Activated CD8-positive, alpha-beta T cell treated with anti-CD3 and anti-CD28 coated beads for 36 hours (primary cell): Measurements from ENCODE around the gene SYT7. TPM values are rescaled to one million over a fixed set of nuclear protein-coding genes. Genes with fewer than 3 reads are reported as not detected.

ENCODE experiments used
- ATAC-seq: fragments of 200-7000 bp; cut with Tn5 transposase; one replicate; pipeline ENCODE4 v1.10.0; 2021; ENCODE audit warnings: mild to moderate bottlenecking, moderate library complexity
- CTCF ChIA-PET: fragments of 350-600 bp; sonication (Branson Sonifier 250); formaldehyde crosslinking; loops from one replicate; lab custom pipeline; 2021; ENCODE audit warnings: antibody characterized with exemption; lab: Charles Lee
- POLR2A ChIA-PET: fragments of 350-600 bp; sonication (Branson Sonifier 250); formaldehyde crosslinking; loops from one replicate; lab custom pipeline; 2021; ENCODE audit warnings: antibody characterized with exemption; lab: Charles Lee
- DNase-seq: peaks from one replicate; pipeline ENCODE4 v3.0.0-alpha.2; 2020
- H3K27ac Mint-ChIP-seq: one replicate; pipeline ENCODE4 v1.8.0; 2021; ENCODE audit warnings: mild to moderate bottlenecking, mixed read lengths
- H3K27me3 Mint-ChIP-seq: one replicate; pipeline ENCODE4 v1.8.0; 2021; ENCODE audit warnings: mixed read lengths
- H3K36me3 Mint-ChIP-seq: one replicate; pipeline ENCODE4 v1.8.0; 2021; ENCODE audit warnings: low read depth, mixed read lengths
- H3K4me1 Mint-ChIP-seq: one replicate; pipeline ENCODE4 v1.8.0; 2021; ENCODE audit warnings: low read depth, mixed read lengths
- H3K4me3 Mint-ChIP-seq: one replicate; pipeline ENCODE4 v1.8.0; 2021; ENCODE audit warnings: mild to moderate bottlenecking, moderate library complexity, mixed read lengths
- H3K9me3 Mint-ChIP-seq: one replicate; pipeline ENCODE4 v1.8.0; 2021; ENCODE audit warnings: mixed read lengths
- intact Hi-C: fragments of 100-400 bp; cut with micrococcal nuclease; formaldehyde crosslinking; loops from one replicate; pipeline ENCODE4 v1.10.0; 2022
- total RNA-seq, 2 experiments: library from RNA; stranded (reverse); gene quantifications; one replicate each; pipeline ENCODE4 v1.2.3, GENCODE V29; 2021
- TF ChIP-seq, protein P1 (sequence below): fragments of 200-600 bp; IDR thresholded peaks from one replicate; pipeline ENCODE4 v1.8.0; 2022; ENCODE audit warnings: antibody characterized with exemption, mild to moderate bottlenecking

Gene SYT7
- total RNA-seq, 2 experiments from 2014 or later, result not detected

DNA sequence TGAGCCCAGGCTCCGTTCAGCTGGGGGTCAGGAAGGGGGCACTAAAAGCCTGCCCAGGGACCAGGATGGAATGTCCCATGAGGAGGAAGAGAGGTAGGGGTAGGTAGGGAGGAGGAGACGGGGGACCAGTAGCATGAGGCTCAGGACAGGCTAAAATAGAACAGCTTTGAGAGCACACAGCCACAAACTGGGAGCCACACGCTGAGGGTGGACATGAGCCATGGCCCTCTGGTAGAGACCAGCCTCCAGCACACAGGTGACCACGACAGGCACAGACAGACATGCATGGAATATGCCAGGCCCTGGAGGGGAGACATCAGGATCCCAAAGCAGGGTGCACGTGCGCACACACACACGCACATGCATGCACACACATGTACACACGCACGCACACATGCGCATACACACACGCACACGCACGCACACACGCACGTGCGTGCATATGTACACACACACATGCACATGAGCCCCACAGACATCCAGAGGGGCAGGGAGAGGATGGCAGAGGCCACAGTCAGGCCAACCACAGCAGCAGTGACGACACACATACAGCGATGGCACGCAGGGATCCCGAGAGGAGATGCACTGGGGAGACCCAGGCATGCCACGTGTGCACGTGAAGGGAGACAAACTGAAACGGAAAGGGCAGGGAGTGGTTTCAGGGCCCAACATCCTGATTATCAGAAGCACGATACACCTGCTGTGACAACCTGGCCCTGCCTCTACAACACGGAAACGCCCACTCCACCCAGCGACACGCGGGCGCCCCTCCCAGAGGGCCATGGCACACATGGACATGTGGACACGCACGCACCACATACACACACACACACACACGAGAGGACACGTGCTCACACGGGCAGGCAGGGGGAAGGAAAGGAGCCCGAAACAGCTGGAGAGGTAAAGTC lies 46.6 kb downstream of the SYT7 start:
- intact Hi-C loops, result loop anchor here (10.0 kb wide), 1 partner anchor 101 kb away; no protein-coding TSS in a partner anchor
- CTCF ChIA-PET, result interaction anchor here (1.4 to 2.7 kb wide), 3 partner anchors 17 to 105 kb away, joined by 4 to 11 read pairs (median 11); no protein-coding TSS in a partner anchor

DNA sequence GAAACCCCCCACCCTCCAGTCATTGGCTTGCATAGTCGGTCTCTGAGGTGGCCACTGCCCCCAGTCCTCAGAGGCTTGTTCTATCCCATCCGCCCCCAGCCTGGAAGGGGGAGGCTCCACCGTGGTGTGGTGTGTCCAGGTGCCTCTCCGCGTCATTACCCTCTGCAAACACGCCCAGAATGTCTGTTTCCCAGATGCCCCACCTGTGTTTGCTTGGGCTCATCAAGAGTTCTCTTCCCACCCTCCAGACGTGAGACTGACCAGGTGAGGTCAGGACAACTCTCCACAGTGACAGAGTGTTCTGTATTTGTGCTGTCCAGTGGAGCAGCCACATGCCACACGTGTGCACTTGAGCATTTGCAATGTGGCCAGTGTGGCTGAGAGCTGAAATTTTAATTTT lies 47.5 kb downstream of the SYT7 start:
- Mint-ChIP-seq H3K4me3 (no peak overlapping the region), H3K27ac (no peak overlapping the region), H3K27me3 (peaks cover 12% of the 10 kb centered on the region), H3K36me3 (no peaks in the 10 kb centered on the region), H3K4me1 (no peaks in the 10 kb centered on the region), H3K9me3 (no peaks in the 10 kb centered on the region)
- TF ChIP-seq, protein P1, sequence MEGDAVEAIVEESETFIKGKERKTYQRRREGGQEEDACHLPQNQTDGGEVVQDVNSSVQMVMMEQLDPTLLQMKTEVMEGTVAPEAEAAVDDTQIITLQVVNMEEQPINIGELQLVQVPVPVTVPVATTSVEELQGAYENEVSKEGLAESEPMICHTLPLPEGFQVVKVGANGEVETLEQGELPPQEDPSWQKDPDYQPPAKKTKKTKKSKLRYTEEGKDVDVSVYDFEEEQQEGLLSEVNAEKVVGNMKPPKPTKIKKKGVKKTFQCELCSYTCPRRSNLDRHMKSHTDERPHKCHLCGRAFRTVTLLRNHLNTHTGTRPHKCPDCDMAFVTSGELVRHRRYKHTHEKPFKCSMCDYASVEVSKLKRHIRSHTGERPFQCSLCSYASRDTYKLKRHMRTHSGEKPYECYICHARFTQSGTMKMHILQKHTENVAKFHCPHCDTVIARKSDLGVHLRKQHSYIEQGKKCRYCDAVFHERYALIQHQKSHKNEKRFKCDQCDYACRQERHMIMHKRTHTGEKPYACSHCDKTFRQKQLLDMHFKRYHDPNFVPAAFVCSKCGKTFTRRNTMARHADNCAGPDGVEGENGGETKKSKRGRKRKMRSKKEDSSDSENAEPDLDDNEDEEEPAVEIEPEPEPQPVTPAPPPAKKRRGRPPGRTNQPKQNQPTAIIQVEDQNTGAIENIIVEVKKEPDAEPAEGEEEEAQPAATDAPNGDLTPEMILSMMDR, result no peak
- ATAC-seq (no peak), DNase-seq (no peak)
- ChIA-PET CTCF (interaction anchor here (1.0 to 2.7 kb wide), 5 partner anchors 11 to 105 kb away, joined by 4 to 11 read pairs (median 5); no protein-coding TSS in a partner anchor), POLR2A (no interaction called here)
- intact Hi-C loops, result loop anchor here (10.0 kb wide), 1 partner anchor 101 kb away; no protein-coding TSS in a partner anchor

More for the DNA sequence above, 46.6 kb downstream of the SYT7 start:
- no peak overlapping the region for H3K27ac Mint-ChIP-seq
- TF ChIP-seq, protein P1, result no peak
- H3K4me1 Mint-ChIP-seq, result no peaks in the 10 kb centered on the region
- no peak overlapping the region for H3K4me3 Mint-ChIP-seq
- H3K9me3 Mint-ChIP-seq, result no peaks in the 10 kb centered on the region
- ATAC-seq, result no peak
- no peaks in the 10 kb centered on the region for H3K36me3 Mint-ChIP-seq
- peaks cover 10% of the 10 kb centered on the region for H3K27me3 Mint-ChIP-seq
- POLR2A ChIA-PET, result no interaction called here
- no peak for DNase-seq

DNA sequence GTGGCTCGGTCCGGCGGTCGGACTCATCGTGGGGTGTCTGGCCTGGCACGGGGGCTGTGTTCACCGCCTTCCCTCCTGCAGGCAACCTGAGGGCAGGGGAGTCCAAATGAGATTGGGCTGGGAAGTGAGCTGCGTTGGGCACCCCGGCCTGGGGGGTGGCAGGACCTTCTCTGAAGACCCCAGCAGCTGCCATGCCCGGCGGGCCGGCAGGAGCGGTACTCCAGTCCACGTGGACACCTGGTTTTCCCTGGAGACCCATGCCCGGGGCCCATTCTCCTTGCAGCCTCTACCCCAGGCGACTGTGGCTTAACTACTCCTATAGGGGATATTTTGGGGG lies 47.9 kb downstream of the SYT7 start:
- TF ChIP-seq, protein P1, result no peak
- intact Hi-C loops, result loop anchor here (10.0 kb wide), 1 partner anchor 102 kb away; no protein-coding TSS in a partner anchor
- ChIA-PET POLR2A (no interaction called here), CTCF (interaction anchor here (1.0 to 8.5 kb wide), 10 partner anchors 11 to 142 kb away, joined by 3 to 87 read pairs (median 6); no protein-coding TSS in a partner anchor)
- peaks cover 10% of the 10 kb centered on the region for H3K27me3 Mint-ChIP-seq
- DNase-seq, result no peak
- H3K9me3 Mint-ChIP-seq, result no peaks in the 10 kb centered on the region
- no peak overlapping the region for H3K27ac Mint-ChIP-seq
- no peak overlapping the region for H3K4me3 Mint-ChIP-seq
- H3K36me3 Mint-ChIP-seq, result no peaks in the 10 kb centered on the region
- ATAC-seq, result no peak
- H3K4me1 Mint-ChIP-seq, result no peaks in the 10 kb centered on the region

DNA sequence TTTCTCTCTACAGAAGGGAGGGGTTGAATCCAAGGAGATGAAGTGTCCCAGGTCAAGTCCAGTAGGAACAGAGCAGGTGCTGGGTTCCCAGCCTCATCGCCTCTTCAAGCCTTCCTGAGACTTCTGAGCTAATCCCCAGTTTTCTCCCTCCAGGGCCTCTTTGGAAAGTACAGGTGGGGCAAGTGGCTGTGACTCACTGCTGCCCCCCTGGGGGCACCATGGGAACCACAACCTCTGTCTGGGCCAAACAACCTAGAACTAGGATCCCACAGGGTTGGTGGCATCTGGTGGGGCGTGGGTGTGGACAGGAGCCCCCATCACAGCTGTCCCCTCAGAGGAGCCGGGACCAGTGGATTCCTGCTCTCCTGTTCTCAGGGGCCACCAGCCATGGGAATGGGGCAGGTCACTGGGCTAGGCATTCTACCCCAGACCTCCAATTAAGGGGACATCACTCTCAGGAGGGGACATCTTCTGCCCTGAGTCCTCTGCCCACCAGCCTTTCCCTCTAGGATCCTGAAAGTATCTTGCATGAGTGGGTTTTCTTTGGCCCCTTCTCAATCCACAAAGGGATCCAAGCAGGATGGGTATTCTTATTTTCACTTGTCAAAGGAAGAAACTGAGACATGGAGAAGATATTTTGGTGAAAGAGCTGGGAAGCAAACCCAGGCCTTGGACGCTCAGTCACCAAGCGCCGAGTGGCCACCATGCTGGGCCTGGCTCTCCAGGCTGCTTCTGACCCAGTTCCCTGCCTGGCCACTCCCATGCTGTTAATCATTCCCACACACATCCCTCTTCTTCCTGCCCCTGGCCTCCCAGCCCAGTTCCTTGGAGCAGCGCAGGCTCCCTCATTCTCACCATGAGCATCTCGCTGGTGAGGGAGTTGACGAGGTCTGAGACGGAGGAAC lies 48.5 kb downstream of the SYT7 start:
- no peaks in the 10 kb centered on the region for H3K4me1 Mint-ChIP-seq
- H3K9me3 Mint-ChIP-seq, result no peaks in the 10 kb centered on the region
- no peak overlapping the region for H3K4me3 Mint-ChIP-seq
- ATAC-seq (peak; percentile 94), DNase-seq (peak; percentile 62)
- ChIA-PET CTCF (interaction anchor here (0.6 to 8.5 kb wide), 30 partner anchors 9 to 202 kb away, joined by 3 to 87 read pairs (median 4); no protein-coding TSS in a partner anchor), POLR2A (interaction anchor here (0.6 kb wide), 1 partner anchor 828 kb away, joined by 4 read pairs; no protein-coding TSS in a partner anchor)
- H3K27me3 Mint-ChIP-seq, result peaks cover 14% of the 10 kb centered on the region
- no peaks in the 10 kb centered on the region for H3K36me3 Mint-ChIP-seq
- intact Hi-C loops, result loop anchor here (10.0 kb wide), 1 partner anchor 102 kb away; no protein-coding TSS in a partner anchor
- TF ChIP-seq, protein P1, result peak; percentile 84
- no peak overlapping the region for H3K27ac Mint-ChIP-seq
